CD4-positive, alpha-beta T cell treated with Interleukin-2 at 100 ng/mL for 4 hours (primary cell): ENCODE results near the gene TNFRSF12A.
"Not testable (repeated sequence)": the region's sequence is repeated elsewhere in the genome, so short reads cannot be mapped to it uniquely, and the experiment has no call there.

Source experiments
- DNase-seq: peaks from one replicate; pipeline ENCODE4 v3.0.0-alpha.2; 2020; ENCODE audit warnings: low spot score

TNFRSF12A gene

GRCh38 chr16:3049921-3050481, 29.8 kb downstream of the TNFRSF12A start:
- no peak for DNase-seq

DNA sequence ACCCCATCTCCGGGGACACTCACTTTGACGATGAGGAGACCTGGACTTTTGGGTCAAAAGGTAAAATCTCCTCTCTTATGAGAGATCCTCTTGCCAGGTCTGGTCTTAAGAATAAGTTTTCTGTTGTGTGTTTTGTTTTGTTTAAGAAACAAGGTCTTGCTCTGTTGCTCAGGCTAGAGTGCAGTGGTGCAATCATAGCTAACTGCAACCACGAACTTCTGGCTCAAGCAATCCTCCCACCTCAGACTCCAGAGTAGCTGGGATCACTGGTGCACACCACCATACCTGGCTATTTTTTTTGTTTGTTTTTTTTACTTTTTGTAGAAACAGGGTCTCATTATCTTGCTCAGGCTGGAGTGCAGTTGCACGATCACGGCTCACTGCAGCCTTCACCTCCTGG, 30.3 kb downstream of the TNFRSF12A start:
- DNase-seq, result no peak

DNA sequence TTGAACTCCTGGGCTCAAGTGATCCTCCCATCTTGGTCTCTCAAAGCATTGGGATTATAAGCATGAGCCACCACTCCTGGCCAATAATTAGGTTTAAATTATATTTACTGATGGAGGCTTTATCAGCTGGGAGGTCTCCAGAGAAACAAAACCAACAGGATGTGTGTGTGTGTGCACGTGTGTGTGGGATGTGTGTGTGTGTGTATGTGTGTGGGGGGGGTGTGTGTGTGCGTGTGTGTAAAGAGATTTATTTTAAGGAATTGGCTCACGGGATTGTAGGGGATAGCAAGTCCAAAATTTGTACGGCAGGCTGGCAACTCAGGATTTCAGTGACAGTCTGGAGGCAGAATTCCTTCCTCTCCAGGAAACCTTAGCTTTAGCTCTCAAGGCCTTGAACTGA, 30.8 kb downstream of the TNFRSF12A start:
- DNase-seq, result no peak

GRCh38 chr16:3051494-3051893, 31.3 kb downstream of the TNFRSF12A start:
- no peak for DNase-seq

DNA sequence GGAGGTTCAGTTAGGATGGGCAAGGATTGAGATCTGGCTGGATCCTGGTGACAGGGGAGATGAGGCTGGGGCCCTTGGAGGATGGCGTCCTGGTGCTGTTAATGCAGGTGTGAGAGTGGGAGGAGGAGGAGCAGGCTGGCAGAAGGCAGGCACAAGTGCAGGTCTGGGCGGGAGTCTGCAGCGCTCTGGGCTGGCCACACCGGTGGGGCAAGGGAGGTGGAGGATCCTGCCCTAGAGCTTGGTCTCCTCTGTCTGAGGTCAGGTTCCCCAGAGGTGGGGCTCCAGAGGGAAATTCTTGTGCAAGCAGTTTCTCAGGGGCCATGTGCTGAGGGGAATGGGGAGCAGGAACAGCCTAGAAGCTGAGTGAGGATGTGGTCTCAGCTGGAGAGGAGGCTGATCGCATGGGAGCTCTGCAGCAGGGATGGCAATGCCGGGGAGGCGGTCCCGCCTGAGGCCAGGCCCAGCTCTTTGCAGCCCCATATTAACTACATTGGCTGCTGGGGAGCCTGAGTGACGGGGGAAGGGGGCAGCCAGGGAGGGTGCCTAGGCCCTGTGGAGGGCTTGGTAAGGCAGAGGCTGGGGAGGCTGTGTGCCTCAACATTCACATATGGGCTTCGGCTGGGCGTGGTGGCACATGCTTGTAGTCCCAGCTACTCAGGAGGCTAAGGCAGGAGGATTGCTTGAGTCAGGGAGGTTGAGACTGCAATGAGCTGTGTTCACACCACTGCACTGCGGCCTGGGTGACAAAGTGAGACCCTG, 32.6 kb downstream of the TNFRSF12A start:
- DNase-seq, result not testable (repeated sequence)

GRCh38 chr16:3053330-3053710, 33.2 kb downstream of the TNFRSF12A start:
- DNase-seq, result not testable (repeated sequence)

DNA sequence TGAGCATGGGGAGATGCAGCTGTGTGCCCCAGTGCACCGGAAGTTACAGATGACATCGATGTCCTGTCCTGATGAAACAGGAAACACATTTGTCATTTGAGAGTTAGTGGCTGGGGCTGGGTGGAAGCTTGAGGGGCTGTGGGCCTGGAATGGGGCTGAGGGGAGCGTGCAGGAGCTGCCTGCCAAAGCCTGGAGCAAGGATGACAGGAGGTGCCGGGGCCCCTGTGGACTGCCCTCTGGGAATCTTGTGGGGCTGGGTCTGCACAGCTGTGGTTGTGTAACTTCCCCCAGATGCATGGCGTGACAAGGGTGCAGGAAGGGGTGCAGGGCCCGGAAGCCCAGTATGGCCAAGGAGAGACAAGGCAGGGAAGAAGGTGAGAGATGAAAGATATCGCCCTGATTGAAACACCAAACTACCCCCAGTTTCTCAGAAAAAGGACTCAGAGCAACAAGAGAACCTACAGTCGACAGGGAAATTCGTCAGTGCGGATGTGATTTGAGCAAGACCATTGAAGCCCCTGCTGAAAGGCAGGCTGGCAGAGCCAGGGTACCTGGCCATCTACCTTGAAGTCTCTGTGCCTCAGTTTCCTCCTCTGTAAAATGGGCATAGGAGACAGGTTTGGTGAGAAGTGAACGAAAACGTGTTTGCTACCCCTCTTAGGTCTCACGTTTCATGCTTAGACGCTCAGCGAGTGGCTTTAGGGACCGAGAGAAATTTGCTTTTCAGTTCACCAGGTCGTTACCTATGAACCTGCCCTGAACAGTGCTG, 35.0 kb downstream of the TNFRSF12A start:
- no peak for DNase-seq

DNA sequence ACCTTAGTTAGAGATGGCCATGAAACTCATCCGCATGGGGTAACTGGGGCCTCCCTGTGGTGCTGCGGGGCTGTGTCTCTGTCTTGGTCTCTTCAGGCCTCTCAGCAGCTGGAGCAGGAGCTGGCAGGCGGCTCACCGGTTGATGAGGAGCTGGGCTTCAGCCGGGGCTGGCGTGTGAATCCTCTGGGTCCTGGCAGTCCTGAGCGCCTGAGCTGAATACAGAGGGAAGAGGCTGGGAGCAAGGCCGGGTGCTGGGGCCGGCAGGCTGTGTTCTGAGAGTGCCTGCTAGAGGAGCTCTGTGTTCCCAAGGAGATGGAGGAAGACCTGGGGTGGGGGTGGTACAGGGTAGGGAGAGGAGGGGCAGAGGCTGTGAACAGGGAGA, 35.6 kb downstream of the TNFRSF12A start:
- not testable (repeated sequence) for DNase-seq

GRCh38 chr16:3056336-3057180, 36.4 kb downstream of the TNFRSF12A start:
- no peak for DNase-seq

GRCh38 chr16:3057181-3058138, 37.3 kb downstream of the TNFRSF12A start:
- DNase-seq, result no peak

DNA sequence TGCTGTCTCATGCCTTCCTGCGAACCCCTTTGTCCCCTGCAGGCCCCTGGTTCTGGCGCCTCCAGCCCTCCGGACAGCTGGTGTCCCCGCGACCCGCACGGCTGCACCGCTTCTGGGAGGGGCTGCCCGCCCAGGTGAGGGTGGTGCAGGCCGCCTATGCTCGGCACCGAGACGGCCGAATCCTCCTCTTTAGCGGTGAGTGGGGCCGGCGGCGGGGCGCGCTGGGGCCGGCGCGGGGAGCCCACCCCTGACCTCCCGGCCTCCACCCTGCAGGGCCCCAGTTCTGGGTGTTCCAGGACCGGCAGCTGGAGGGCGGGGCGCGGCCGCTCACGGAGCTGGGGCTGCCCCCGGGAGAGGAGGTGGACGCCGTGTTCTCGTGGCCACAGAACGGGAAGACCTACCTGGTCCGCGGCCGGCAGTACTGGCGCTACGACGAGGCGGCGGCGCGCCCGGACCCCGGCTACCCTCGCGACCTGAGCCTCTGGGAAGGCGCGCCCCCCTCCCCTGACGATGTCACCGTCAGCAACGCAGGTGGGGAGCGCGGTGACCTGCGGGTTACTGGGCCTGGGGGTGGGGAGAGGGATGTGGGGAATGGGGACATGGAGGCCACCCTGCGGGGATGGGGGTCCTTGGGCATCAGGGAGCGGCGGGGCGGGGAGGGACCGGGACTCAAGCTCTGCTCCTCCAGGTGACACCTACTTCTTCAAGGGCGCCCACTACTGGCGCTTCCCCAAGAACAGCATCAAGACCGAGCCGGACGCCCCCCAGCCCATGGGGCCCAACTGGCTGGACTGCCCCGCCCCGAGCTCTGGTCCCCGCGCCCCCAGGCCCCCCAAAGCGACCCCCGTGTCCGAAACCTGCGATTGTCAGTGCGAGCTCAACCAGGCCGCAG, 38.2 kb downstream of the TNFRSF12A start:
- peak; percentile 49 for DNase-seq

GRCh38 chr16:3059041-3059722, 39.0 kb downstream of the TNFRSF12A start:
- DNase-seq, result peak; percentile 88

DNA sequence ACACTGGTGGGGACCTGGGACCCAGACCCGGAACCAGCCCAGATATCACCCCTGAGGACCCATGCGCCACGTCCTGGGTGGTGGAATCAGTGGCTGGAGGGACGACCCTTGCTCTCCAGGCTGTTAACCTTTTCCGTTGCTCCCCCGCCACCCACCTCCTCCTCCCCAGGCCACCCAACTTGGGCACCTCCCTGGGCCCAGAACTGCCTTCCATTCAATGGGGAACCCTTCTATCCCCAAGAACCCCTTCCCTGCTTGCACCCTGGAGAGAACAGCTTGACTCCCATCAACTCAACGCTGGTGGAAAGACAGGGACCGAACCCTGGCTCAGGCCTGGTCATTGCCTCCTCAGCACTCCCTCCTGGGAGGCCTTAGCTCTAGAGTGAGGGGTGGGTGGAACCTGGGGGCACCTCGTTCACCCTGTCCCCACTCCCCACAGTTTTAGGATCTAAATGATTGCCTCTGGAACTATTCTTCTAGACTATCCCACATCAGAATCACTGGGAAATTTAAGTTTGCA, 39.6 kb downstream of the TNFRSF12A start:
- no peak for DNase-seq

GRCh38 chr16:3060339-3061127, 40.4 kb downstream of the TNFRSF12A start:
- no peak for DNase-seq

- DNase-seq, result no peak
Measured at GRCh38 chr16:3062553-3062952, 42.4 kb downstream of the TNFRSF12A start.

DNA sequence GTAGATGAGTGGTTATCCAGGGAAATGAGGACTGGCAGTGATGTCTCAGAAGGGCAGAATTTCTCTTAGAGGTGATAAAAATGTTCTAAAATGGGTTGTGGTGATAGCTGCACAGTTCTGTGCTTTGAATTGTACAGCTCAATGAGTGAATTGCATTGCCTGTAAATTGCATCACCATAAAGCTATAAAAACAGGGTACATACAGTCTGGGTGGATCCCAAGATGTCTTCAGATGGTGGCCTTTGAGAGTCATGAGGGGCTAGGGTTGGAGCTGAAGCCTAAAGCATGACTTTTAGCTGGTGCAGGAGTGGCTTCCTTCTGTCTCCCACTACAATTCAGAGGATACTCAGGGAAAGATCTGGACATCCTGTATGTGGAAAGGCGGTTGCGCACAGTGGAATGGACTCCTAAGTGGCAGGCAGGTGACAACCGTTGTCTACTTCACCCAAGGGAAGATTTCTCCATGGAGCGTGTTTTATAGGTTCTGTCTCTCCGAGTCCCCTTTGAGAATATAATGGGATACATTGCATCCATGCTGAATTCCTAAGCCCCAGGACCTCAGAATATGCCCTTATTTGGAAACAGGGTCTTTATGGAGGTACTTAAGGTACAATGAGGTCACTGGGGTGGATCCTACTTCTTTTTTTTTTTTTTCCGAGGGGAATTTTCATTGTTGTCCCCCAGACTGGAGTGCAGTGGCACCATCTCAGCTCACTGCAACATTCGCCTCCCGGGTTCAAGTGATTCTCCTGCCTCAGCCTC, 43.6 kb downstream of the TNFRSF12A start:
- DNase-seq, result no peak

GRCh38 chr16:3065069-3065741, 45.0 kb downstream of the TNFRSF12A start, which contains the start of gene IL32:
TSS of gene IL32 (plus strand) at chr16:3065640. CDS start at chr16:3065812, 172 bp downstream.
- peak; percentile 82 for DNase-seq
